Mucosa of descending colon (tissue), 3 donors: ENCODE results near the gene CCDC177. TPM values are rescaled to one million over a fixed set of nuclear protein-coding genes. Genes with fewer than 3 reads are reported as not detected.

Source experiments
- ATAC-seq: fragments of 200-7000 bp; cut with Tn5 transposase; one replicate; pipeline ENCODE4 v1.9.1; 2020; ENCODE audit warnings: mild to moderate bottlenecking, moderate library complexity
- DNase-seq, 3 donors: peaks; one replicate each; pipeline ENCODE4 v3.0.0-alpha.2; 2020
- H3K36me3 ChIP-seq: fragments of 200-600 bp; one replicate; pipeline ENCODE4 v1.8.0; 2021; ENCODE audit warnings: low read depth, mild to moderate bottlenecking
- H3K4me1 ChIP-seq: fragments of 200-600 bp; one replicate; pipeline ENCODE4 v1.8.0; 2021; ENCODE audit warnings: low read depth, mild to moderate bottlenecking
- H3K4me3 ChIP-seq: fragments of 200-600 bp; one replicate; pipeline ENCODE4 v1.8.0; 2021; ENCODE audit warnings: mild to moderate bottlenecking
- H3K9me3 ChIP-seq: fragments of 200-600 bp; one replicate; pipeline ENCODE4 v1.8.0; 2021; ENCODE audit warnings: mild to moderate bottlenecking
- CTCF ChIP-seq: fragments of 200-600 bp; IDR thresholded peaks from one replicate; pipeline ENCODE4 v1.8.0; 2022; ENCODE audit warnings: antibody characterized with exemption, mild to moderate bottlenecking
- intact Hi-C, 2 donors: fragments of 100-400 bp; cut with DNase I in 1 of 2; cut with micrococcal nuclease in 1 of 2; formaldehyde crosslinking; loops; one replicate each; pipeline versions ENCODE4 v1.11.0 to v1.11.1; 2022; cut with DNase I, micrococcal nuclease
- total RNA-seq, 3 donors: library from RNA; stranded (reverse); fragmentation: NEBNext Ultra II Directional in 2 of 3; extraction: Animal tissue kit (Norgen Biotek cat#: 25700) in 2 of 3; gene quantifications; one replicate each; pipeline versions ENCODE4 v1.2.1 to v1.2.4, GENCODE V29; 2021 to 2023
- donor health status: DM: no; HTN: no; CAD: no; lungs with moderate emphysema.
- donor health status: DM: no; HTN: no; CAD: no.
- donor health status: DM: no; HTN: yes; CAD: no.

CCDC177 gene
- total RNA-seq, 3 donors from 2014 or later = not detected

GRCh38 chr14:69561893-69562292 lies 12.8 kb downstream of the CCDC177 start:
- TF ChIP-seq CTCF = no peak
- intact Hi-C loops = no loop called here

GRCh38 chr14:69560826-69561225 lies 13.8 kb downstream of the CCDC177 start:
- Histone ChIP-seq H3K36me3 (no peaks in the 10 kb centered on the region), H3K9me3 (no peaks in the 10 kb centered on the region), H3K4me3 (no peak overlapping the region), H3K4me1 (no peaks in the 10 kb centered on the region)
- TF ChIP-seq CTCF = no peak
- DNase-seq (no peak), ATAC-seq (no peak)
- intact Hi-C loops = no loop called here

More at GRCh38 chr14:69561893-69562292, 12.8 kb downstream of the CCDC177 start:
- Histone ChIP-seq H3K4me3 (no peak overlapping the region), H3K4me1 (no peaks in the 10 kb centered on the region), H3K9me3 (no peaks in the 10 kb centered on the region), H3K36me3 (no peaks in the 10 kb centered on the region)
- DNase-seq = no peak
- ATAC-seq = no peak

- H3K4me3 ChIP-seq = no peak overlapping the region
- intact Hi-C loops = no loop called here
- H3K4me1 ChIP-seq = no peaks in the 10 kb centered on the region
- DNase-seq (no peak), ATAC-seq (no peak)
- no peaks in the 10 kb centered on the region for H3K36me3 ChIP-seq
- no peak for TF ChIP-seq CTCF
- H3K9me3 ChIP-seq = no peaks in the 10 kb centered on the region
These were observed 15.1 kb downstream of the CCDC177 start for GRCh38 chr14:69559581-69560011.

GRCh38 chr14:69558774-69559173 lies 15.9 kb downstream of the CCDC177 start:
- no peaks in the 10 kb centered on the region for H3K9me3 ChIP-seq
- no peaks in the 10 kb centered on the region for H3K36me3 ChIP-seq
- no peak for TF ChIP-seq CTCF
- DNase-seq (no peak), ATAC-seq (no peak)
- H3K4me3 ChIP-seq = no peak overlapping the region
- intact Hi-C loops = no loop called here
- H3K4me1 ChIP-seq = no peaks in the 10 kb centered on the region

- ATAC-seq (no peak), DNase-seq (no peak)
- intact Hi-C loops = no loop called here
These were observed 20.2 kb downstream of the CCDC177 start for GRCh38 chr14:69554500-69554899.

More at GRCh38 chr14:69554500-69554899, 20.2 kb downstream of the CCDC177 start:
- Histone ChIP-seq H3K9me3 (no peaks in the 10 kb centered on the region), H3K36me3 (no peaks in the 10 kb centered on the region), H3K4me1 (no peaks in the 10 kb centered on the region), H3K4me3 (no peak overlapping the region)
- no peak for TF ChIP-seq CTCF
